Stomach (tissue), 4 donors: ENCODE measurements around the gene SPSB4.

Experiments used
- POLR2A ChIP-seq, 4 donors: fragments of 450-650 bp; IDR thresholded peaks; one replicate each; pipeline ENCODE4 v1.6.1; 2016; ENCODE audit warnings: antibody characterized with exemption in 4 of 4, control low read depth in 2 of 4, mild to moderate bottlenecking in 1 of 4, moderate library complexity in 1 of 4
- TF ChIP-seq, protein P1 (sequence below), 7 experiments: fragments of 450-650 bp in 4 of 7; fragments of 200-600 bp in 3 of 7; sonication (generic) in 3 of 7; IDR thresholded peaks; one replicate each; pipeline ENCODE4 v1.5.1; 2016 to 2019; ENCODE audit warnings: antibody characterized with exemption in 7 of 7, control low read depth in 2 of 7, mild to moderate bottlenecking in 1 of 7

- TF ChIP-seq, protein P1, sequence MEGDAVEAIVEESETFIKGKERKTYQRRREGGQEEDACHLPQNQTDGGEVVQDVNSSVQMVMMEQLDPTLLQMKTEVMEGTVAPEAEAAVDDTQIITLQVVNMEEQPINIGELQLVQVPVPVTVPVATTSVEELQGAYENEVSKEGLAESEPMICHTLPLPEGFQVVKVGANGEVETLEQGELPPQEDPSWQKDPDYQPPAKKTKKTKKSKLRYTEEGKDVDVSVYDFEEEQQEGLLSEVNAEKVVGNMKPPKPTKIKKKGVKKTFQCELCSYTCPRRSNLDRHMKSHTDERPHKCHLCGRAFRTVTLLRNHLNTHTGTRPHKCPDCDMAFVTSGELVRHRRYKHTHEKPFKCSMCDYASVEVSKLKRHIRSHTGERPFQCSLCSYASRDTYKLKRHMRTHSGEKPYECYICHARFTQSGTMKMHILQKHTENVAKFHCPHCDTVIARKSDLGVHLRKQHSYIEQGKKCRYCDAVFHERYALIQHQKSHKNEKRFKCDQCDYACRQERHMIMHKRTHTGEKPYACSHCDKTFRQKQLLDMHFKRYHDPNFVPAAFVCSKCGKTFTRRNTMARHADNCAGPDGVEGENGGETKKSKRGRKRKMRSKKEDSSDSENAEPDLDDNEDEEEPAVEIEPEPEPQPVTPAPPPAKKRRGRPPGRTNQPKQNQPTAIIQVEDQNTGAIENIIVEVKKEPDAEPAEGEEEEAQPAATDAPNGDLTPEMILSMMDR (IDR thresholded peaks at IDR 0.05), result no peak
- TF ChIP-seq POLR2A (IDR thresholded peaks at IDR 0.05), result no peak
Observed at GRCh38 chr3:141170678-141171295, 119.6 kb downstream of the SPSB4 start.
